ENCODE measurements around the gene SEMA6C. TPM values are rescaled to one million over a fixed set of nuclear protein-coding genes. Genes with fewer than 3 reads are reported as not detected.
"Not testable (repeated sequence)": the region's sequence is repeated elsewhere in the genome, so short reads cannot be mapped to it uniquely, and the experiment has no call there.

Gene SEMA6C
- total RNA-seq, 1 experiment from 2014 or later = 2.0 TPM

DNA sequence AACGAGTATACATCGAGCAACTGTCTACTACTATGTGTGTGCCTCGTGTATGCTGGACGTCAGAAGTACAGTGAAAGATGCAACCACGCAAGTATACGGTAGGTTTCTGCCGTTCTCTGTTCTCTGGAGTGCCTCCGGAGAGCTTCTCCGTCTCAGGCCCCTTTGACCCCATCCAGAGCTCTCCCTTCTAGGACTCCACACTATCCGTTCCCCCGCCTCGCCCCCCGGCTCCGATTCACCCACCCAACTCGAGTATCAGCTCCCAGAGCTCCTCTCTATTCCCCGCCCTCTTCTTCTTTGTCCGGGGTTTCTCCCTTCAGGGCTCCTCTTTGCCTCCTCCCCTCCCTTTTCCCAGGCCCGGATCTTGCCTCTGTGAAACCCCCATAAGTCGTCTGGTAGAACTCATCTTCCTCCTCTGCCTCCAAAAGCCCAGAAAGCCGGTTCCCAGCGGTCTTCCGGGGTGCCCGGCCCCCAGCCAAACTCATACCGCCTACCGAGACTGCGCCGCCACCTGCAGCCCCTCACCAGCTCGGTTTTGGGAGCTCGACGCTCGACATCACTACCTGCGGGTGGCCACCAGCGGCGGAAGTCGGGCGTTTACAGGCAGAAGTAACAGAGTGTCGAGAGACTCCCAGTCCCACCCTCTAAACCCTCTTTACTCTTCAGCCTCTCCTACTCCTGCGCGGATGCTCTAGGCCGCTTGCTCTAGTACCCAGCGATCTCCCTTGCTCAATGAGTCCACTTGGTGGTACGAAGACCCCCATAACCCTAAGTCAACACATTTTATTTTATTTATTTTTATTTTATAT, 43.4 kb upstream of the SEMA6C start, which contains the start of gene VPS72:
VPS72 (minus strand) TSS at position 561 of the 809 bp plus-strand sequence; CDS start at position 485, 76 bp downstream.
- Histone ChIP-seq H3K9me2 (replicated peaks; ENCODE audit: low read length) (no peaks in the 10 kb centered on the region), H3K4me3 (ENCODE audit: low read length) (peak within 1 kb of the TSS; percentile 89), H4K20me1 (ENCODE audit: low read length) (no peaks in the 10 kb centered on the region), H3K79me2 (ENCODE audit: low read length) (peaks cover 50% of the 10 kb centered on the region), H3K4me1 (ENCODE audit: insufficient read depth, low read length) (peaks cover 28% of the 10 kb centered on the region), H3K4me2 (ENCODE audit: low read length) (peak within 1 kb of the TSS; percentile 97), H3F3A (ENCODE audit: low read length, unreplicated experiment) (peaks cover 8% of the 10 kb centered on the region), H3K9ac (ENCODE audit: low read length) (peak within 1 kb of the TSS; percentile 88), H3K36me3 (ENCODE audit: low read depth, low read length) (peaks cover 11% of the 10 kb centered on the region), H3K27me3 (ENCODE audit: low read length) (no peaks in the 10 kb centered on the region), H2AFZ (ENCODE audit: low read length) (peak within 1 kb of the TSS; percentile 82), H3K9me3 (ENCODE audit: low read length) (no peaks in the 10 kb centered on the region), H3K27ac (ENCODE audit: low read length) (peak within 1 kb of the TSS; percentile 65)
- POLR2A ChIA-PET (ENCODE audit: unreplicated experiment) = interaction anchor here (0.5 to 1.2 kb wide), 13 partner anchors 9 to 799 kb away, joined by 3 to 10 read pairs (median 4); partner anchors contain the start of genes LYSMD1, PSMD4 and SCNM1
- DNase-seq (peak; percentile 90), ATAC-seq (peak; percentile 89)
- TF ChIP-seq EZH2 (IDR thresholded peaks at IDR 0.05; ENCODE audit: low read length, unreplicated experiment) (no peak), EZH2phosphoT487 (IDR thresholded peaks at IDR 0.05; ENCODE audit: borderline replicate concordance, low read length) (no peak)
- TF ChIP-seq, protein P1, sequence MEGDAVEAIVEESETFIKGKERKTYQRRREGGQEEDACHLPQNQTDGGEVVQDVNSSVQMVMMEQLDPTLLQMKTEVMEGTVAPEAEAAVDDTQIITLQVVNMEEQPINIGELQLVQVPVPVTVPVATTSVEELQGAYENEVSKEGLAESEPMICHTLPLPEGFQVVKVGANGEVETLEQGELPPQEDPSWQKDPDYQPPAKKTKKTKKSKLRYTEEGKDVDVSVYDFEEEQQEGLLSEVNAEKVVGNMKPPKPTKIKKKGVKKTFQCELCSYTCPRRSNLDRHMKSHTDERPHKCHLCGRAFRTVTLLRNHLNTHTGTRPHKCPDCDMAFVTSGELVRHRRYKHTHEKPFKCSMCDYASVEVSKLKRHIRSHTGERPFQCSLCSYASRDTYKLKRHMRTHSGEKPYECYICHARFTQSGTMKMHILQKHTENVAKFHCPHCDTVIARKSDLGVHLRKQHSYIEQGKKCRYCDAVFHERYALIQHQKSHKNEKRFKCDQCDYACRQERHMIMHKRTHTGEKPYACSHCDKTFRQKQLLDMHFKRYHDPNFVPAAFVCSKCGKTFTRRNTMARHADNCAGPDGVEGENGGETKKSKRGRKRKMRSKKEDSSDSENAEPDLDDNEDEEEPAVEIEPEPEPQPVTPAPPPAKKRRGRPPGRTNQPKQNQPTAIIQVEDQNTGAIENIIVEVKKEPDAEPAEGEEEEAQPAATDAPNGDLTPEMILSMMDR (conservative IDR thresholded peaks at IDR 0.05; ENCODE audit: low read depth, low read length) = no peak
- CTCF ChIA-PET = interaction anchor here (0.5 to 0.6 kb wide), 2 partner anchors 81 to 647 kb away, joined by 3 to 7 read pairs; no protein-coding TSS in a partner anchor
- no TSS peak for BruUV-seq (replicated peaks)
- intact Hi-C loops (cut with micrococcal nuclease) = loop anchor here (10.0 kb wide), 1 partner anchor 355 kb away; the partner anchor contains the start of gene TUFT1

DNA sequence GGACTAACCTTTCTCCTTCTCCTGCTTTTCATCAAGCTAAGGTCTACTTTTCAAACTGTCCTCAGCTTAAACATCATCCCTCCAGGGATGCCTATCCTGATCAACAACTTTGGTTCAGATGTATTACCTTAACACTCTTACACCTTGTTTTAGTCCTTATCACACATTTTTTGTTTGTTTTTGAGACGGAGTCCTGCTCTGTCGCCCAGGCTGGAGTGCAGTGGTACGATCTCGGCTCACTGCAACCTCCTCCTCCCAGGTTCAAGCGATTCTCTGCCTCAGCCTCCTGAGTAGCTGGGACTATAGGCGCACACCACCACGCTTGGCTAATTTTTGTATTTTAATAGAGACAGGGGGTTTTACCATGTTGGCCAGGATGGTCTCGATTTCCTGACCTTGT, 42.2 kb upstream of the SEMA6C start:
- intact Hi-C loops (cut with micrococcal nuclease); H3K27ac ChIP-seq (ENCODE audit: low read length); H3F3A ChIP-seq (ENCODE audit: low read length, unreplicated experiment); BruUV-seq (replicated peaks); H2AFZ ChIP-seq (ENCODE audit: low read length); ATAC-seq; DNase-seq; H3K9me3 ChIP-seq (ENCODE audit: low read length); H3K9me2 ChIP-seq (replicated peaks; ENCODE audit: low read length); POLR2A ChIA-PET (ENCODE audit: unreplicated experiment); H4K20me1 ChIP-seq (ENCODE audit: low read length); CTCF ChIA-PET; H3K27me3 ChIP-seq (ENCODE audit: low read length): not testable (repeated sequence)
- H3K9ac ChIP-seq (ENCODE audit: low read length) = peak overlapping the region; percentile 88
- peak overlapping the region; percentile 89 for H3K4me3 ChIP-seq (ENCODE audit: low read length)
- peaks cover 18% of the 10 kb centered on the region for H3K36me3 ChIP-seq (ENCODE audit: low read depth, low read length)
- peaks cover 17% of the 10 kb centered on the region for H3K4me1 ChIP-seq (ENCODE audit: insufficient read depth, low read length)
- peaks cover 38% of the 10 kb centered on the region for H3K79me2 ChIP-seq (ENCODE audit: low read length)
- peak overlapping the region; percentile 97 for H3K4me2 ChIP-seq (ENCODE audit: low read length)

DNA sequence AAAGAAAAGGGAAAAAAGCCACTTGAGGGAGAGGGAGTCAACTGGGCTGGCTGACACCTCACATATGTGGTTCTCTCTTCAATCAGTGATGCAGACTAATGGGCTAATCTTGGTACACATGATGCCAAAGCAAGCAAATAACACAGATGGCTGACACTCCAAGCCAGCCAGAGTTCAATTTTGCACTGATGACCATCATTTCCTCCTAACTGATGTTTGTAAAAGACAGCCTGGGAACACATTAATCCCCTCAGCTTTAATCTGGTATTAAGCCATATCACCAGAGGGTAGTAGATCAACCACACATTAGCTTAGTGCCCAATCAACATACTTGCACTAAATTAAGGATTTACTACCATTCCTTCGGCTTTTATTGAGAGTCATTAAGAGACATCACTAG, 40.8 kb upstream of the SEMA6C start:
- DNase-seq = no peak
- no peaks in the 10 kb centered on the region for H3F3A ChIP-seq (ENCODE audit: low read length, unreplicated experiment)
- no peak overlapping the region for H3K4me2 ChIP-seq (ENCODE audit: low read length)
- no peak overlapping the region for H3K4me3 ChIP-seq (ENCODE audit: low read length)
- ATAC-seq = no peak
- no peak for TF ChIP-seq EZH2phosphoT487 (IDR thresholded peaks at IDR 0.05; ENCODE audit: borderline replicate concordance, low read length)
- TF ChIP-seq EZH2 (IDR thresholded peaks at IDR 0.05; ENCODE audit: low read length, unreplicated experiment) = no peak
- TF ChIP-seq, protein P1 (conservative IDR thresholded peaks at IDR 0.05; ENCODE audit: low read depth, low read length) = no peak
- H3K79me2 ChIP-seq (ENCODE audit: low read length) = peaks cover 38% of the 10 kb centered on the region
- no peaks in the 10 kb centered on the region for H4K20me1 ChIP-seq (ENCODE audit: low read length)
- H3K36me3 ChIP-seq (ENCODE audit: low read depth, low read length) = peaks cover 28% of the 10 kb centered on the region
- POLR2A ChIA-PET (ENCODE audit: unreplicated experiment) = no interaction called here
- no peak overlapping the region for H3K27ac ChIP-seq (ENCODE audit: low read length)
- H3K27me3 ChIP-seq (ENCODE audit: low read length) = no peaks in the 10 kb centered on the region
- H2AFZ ChIP-seq (ENCODE audit: low read length) = no peak overlapping the region
- peaks cover 17% of the 10 kb centered on the region for H3K4me1 ChIP-seq (ENCODE audit: insufficient read depth, low read length)
- BruUV-seq (replicated peaks) = no TSS peak
- no peak overlapping the region for H3K9ac ChIP-seq (ENCODE audit: low read length)
- no peaks in the 10 kb centered on the region for H3K9me3 ChIP-seq (ENCODE audit: low read length)
- CTCF ChIA-PET = no interaction called here
- H3K9me2 ChIP-seq (replicated peaks; ENCODE audit: low read length) = no peaks in the 10 kb centered on the region
- intact Hi-C loops (cut with micrococcal nuclease) = no loop called here

Data from PC-3 (cell line).